AG04450 (cell line): ENCODE results near the gene AP2B1. TPM values are rescaled to one million over a fixed set of nuclear protein-coding genes. Genes with fewer than 3 reads are reported as not detected.
"Not testable (repeated sequence)": the region's sequence is repeated elsewhere in the genome, so short reads cannot be mapped to it uniquely, and the experiment has no call there.

Experiments
- CTCF ChIA-PET: fragments of 300-600, 350-600 bp; formaldehyde crosslinking; extraction: SDS; loops from one replicate; lab custom pipeline; 2022; ENCODE audit warnings: antibody characterized with exemption, inconsistent platforms; lab: Charles Lee
- POLR2A ChIA-PET: fragments of 350-600 bp; formaldehyde crosslinking; extraction: SDS; loops from one replicate; lab custom pipeline; 2021; ENCODE audit warnings: antibody characterized with exemption, inconsistent platforms; lab: Yijun Ruan, JAX
- DNase-seq: peaks from one replicate; pipeline ENCODE4 v3.0.0-alpha.2; 2011; ENCODE audit warnings: low read depth, low spot score
- H3K27ac ChIP-seq: one replicate; pipeline ENCODE4 v1.5.1; 2012; ENCODE audit warnings: low read depth, low read length, control low read depth
- H3K27me3 ChIP-seq: one replicate; pipeline ENCODE4 v1.6.0; 2012; ENCODE audit warnings: low read length; ENCODE audit not compliant: control insufficient read depth, insufficient read depth
- H3K4me3 ChIP-seq: 2 replicates; pipeline ENCODE4 v1.5.1; 2011; ENCODE audit warnings: mild to moderate bottlenecking, low read depth, low read length, control low read depth
- H3K9me3 ChIP-seq: 2 replicates; pipeline ENCODE4 v1.5.1; 2012; ENCODE audit warnings: low read length; ENCODE audit not compliant: control insufficient read depth, insufficient read depth
- polyA plus RNA-seq: library from polyadenylated mRNA; depleted of rRNA; stranded (reverse); fragments of >200 nt; gene quantifications from 2 replicates; pipeline ENCODE4 v1.2.3, GENCODE V29; 2011
- TF ChIP-seq, protein P1 (sequence below): IDR thresholded peaks from 2 replicates; pipeline ENCODE4 v1.5.1; 2011; ENCODE audit warnings: low read depth, low read length, control low read depth, inconsistent platforms

Gene AP2B1
- polyA plus RNA-seq, 1 experiment, result 258 TPM

DNA sequence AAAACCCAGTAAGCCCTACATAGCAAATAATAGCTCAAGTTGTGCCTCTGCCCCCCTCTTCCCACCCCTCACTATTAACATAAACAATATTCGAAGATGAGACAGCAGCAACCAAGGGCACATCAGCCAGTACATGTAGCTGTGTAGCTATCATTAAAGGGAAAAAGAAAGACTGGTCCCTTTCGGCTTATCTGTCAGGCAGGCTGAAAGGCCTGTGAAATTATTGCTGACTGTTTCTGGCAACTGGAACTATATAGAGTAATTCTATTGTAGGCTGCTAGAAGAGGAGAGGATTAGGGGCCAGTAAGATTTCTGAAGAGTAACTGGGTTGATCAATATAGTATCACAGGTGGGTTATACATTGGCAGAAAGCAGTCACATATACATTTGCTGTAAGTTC lies 107.8 kb downstream of the AP2B1 start:
- Histone ChIP-seq H3K27ac (no peak overlapping the region), H3K9me3 (no peaks in the 10 kb centered on the region), H3K27me3 (no peaks in the 10 kb centered on the region), H3K4me3 (no peak overlapping the region)
- ChIA-PET POLR2A (interaction anchor here (0.9 kb wide), 1 partner anchor 14 kb away, joined by 3 read pairs; no protein-coding TSS in a partner anchor), CTCF (interaction anchor here (1.3 kb wide), 1 partner anchor 82 kb away, joined by 5 read pairs; no protein-coding TSS in a partner anchor)
- TF ChIP-seq, protein P1, sequence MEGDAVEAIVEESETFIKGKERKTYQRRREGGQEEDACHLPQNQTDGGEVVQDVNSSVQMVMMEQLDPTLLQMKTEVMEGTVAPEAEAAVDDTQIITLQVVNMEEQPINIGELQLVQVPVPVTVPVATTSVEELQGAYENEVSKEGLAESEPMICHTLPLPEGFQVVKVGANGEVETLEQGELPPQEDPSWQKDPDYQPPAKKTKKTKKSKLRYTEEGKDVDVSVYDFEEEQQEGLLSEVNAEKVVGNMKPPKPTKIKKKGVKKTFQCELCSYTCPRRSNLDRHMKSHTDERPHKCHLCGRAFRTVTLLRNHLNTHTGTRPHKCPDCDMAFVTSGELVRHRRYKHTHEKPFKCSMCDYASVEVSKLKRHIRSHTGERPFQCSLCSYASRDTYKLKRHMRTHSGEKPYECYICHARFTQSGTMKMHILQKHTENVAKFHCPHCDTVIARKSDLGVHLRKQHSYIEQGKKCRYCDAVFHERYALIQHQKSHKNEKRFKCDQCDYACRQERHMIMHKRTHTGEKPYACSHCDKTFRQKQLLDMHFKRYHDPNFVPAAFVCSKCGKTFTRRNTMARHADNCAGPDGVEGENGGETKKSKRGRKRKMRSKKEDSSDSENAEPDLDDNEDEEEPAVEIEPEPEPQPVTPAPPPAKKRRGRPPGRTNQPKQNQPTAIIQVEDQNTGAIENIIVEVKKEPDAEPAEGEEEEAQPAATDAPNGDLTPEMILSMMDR, result no peak
- no peak for DNase-seq

DNA sequence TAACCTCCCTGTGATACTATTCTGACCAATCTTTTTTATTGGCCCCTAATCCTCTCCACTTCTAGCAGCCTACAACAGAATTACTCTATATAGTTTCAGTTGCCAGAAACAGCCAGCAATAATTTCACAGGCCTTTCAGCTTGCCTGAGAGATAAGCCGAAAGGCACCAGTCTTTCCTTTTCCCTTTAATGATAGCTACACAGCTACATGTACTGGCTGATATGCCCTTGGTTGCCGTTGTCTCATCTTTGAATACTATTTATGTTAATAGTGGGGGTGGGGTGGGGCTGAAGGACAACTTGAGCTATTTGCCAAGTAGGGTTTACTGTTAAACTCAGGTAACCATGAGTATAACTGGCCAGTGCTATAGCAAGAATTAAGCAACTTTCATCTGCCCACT lies 108.5 kb downstream of the AP2B1 start:
- POLR2A ChIA-PET, result no interaction called here
- Histone ChIP-seq H3K27ac (no peak overlapping the region), H3K4me3 (no peak overlapping the region), H3K9me3 (no peaks in the 10 kb centered on the region), H3K27me3 (no peaks in the 10 kb centered on the region)
- no peak for DNase-seq
- TF ChIP-seq, protein P1, result no peak
- CTCF ChIA-PET, result interaction anchor here (1.0 to 1.1 kb wide), 2 partner anchors 68 to 92 kb away, joined by 3 read pairs; no protein-coding TSS in a partner anchor

DNA sequence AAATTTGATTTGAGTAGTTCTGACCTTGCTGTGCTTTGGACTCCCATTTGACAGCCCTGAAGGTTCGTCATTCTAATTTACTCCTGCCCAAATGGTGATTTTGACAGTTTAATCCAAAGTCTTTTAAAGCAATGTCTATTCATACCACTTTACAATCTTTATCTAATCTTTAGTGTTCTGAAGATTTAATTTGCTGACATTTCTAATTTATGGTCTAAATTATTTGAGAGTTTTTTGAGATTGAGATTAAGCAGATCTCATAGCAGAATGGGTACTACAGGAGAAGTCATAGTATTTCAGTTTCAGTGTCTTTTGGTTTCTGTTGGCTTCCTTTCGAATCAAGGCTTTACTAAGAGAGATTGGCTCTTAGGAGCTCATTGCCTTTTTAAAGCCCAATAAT lies 111.7 kb downstream of the AP2B1 start:
- DNase-seq, result no peak
- H3K27ac ChIP-seq, result no peak overlapping the region
- CTCF ChIA-PET, result interaction anchor here (0.8 kb wide), 1 partner anchor 48 kb away, joined by 3 read pairs; no protein-coding TSS in a partner anchor
- H3K4me3 ChIP-seq, result no peak overlapping the region
- no peaks in the 10 kb centered on the region for H3K9me3 ChIP-seq
- no peaks in the 10 kb centered on the region for H3K27me3 ChIP-seq
- POLR2A ChIA-PET, result no interaction called here
- TF ChIP-seq, protein P1, result no peak

DNA sequence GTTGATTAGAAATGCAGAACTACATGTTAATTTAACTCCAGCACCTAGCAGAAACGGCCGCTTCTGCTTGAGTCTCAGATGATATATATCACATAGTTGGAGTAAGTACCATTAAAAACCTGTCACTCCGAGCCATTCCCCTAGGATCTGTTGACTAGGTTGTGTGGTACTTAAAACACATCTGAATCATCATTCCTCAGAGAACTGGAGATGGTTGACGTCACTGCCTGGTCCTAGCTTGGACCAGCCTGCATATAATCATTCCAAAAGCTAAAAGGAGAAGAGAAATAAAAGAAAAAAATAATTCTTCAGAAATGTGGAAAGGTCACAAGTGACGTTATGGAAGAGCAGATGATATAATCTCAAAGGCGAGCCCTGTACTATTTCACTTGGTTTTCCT lies 113.0 kb downstream of the AP2B1 start:
- DNase-seq, result no peak
- ChIA-PET CTCF (no interaction called here), POLR2A (no interaction called here)
- Histone ChIP-seq H3K27ac (no peak overlapping the region), H3K9me3 (no peaks in the 10 kb centered on the region), H3K4me3 (no peak overlapping the region), H3K27me3 (no peaks in the 10 kb centered on the region)
- TF ChIP-seq, protein P1, result no peak

DNA sequence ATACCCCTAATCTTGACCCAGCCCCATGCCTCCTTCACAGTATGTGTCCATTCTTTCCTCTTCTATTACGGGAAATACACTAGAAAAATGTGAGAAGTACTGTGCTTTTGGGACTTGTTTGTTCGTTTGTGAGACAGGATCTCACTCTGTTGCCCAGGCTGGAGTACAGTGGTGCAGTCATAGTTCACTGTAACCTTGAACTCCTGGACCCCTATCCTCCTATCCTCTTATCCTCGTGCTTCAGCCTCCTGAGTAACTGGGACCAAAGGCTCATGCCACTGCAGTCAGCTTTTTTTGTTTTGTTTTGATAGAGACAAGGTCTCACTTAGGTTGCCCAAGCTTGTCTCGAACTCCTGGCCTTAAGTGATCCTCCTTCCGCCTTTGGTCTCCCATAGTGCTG lies 114.4 kb downstream of the AP2B1 start:
- H3K4me3 ChIP-seq, result no peak overlapping the region
- ChIA-PET CTCF (no interaction called here), POLR2A (no interaction called here)
- TF ChIP-seq, protein P1, result no peak
- no peaks in the 10 kb centered on the region for H3K27me3 ChIP-seq
- H3K9me3 ChIP-seq, result no peaks in the 10 kb centered on the region
- DNase-seq, result no peak
- no peak overlapping the region for H3K27ac ChIP-seq

DNA sequence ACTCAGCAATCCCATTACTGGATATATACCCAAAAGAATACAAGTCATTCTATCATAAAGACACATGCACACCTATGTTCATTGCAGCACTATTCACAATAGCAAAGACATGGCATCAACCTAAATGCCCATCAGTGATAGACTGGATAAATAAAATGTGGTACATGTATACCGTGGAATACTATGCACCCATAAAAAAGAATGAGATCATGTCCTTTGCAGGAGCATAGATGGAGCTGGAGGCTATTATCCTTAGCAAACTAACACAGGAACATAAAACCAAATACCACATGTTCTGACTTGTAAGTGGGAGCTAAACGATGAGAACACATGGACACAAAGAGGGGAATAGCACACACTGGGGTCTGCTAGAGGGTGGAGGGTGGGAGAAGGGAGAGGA lies 116.2 kb downstream of the AP2B1 start:
- CTCF ChIA-PET, result interaction anchor here (2.7 kb wide), 1 partner anchor 45 kb away, joined by 13 read pairs; no protein-coding TSS in a partner anchor
- POLR2A ChIA-PET, H3K9me3 ChIP-seq, DNase-seq, H3K27me3 ChIP-seq, H3K27ac ChIP-seq, H3K4me3 ChIP-seq: not testable (repeated sequence)
